Measurements from ENCODE around the gene ZNF25.
"Not testable (repeated sequence)": the region's sequence is repeated elsewhere in the genome, so short reads cannot be mapped to it uniquely, and the experiment has no call there.

The ZNF25 gene

DNA sequence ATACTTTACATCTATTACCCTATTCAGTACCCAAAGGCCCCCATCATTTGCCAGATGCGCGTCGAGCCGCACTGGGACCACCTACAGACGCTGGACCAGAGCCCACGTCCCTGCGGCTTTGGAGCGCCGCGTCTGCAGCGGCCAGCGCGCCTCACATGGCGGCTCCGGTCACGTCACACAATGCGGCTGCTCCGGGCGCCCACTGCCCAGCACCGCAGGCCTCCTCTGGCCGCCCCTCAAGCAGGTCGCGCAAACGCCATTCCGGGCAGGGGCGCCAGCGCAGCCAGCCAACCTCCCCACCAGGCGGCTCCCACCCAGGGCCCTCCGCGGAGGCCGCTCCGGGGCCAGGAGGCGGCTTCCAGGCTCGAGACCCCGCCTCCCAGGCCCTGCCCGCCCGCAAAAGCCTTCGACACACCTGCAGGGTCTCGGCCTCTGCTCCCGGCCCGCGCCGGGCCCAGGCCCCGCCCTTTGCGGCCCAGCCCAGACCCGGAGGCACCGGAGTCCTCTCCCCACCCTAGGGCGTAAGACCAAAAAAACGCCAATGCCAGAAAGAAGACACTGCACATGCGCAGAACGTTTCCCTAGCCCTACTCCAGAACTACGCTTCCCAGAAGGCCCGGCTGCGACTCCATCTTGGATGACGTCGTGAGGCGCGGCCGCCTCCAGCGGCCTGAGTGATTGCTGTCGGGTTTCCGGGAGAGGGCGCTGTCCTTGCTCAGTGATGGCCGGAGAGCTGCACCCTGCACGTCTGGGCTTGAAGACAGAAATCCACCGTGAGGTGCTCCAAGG is at the start of gene ZNF25:
TSS of gene ZNF25 (minus strand) at position 557 of the 789 bp plus-strand sequence. CDS start 4,925 bp downstream, outside the sequence.
- Histone ChIP-seq H3K4me2 (peak within 1 kb of the TSS; percentile 83), H3K36me3 (ENCODE audit: insufficient read depth) (no peaks in the 10 kb centered on the region), H2AFZ (ENCODE audit: low read depth) (peak within 1 kb of the TSS; percentile 88), H3K4me1 (ENCODE audit: low read depth, poor library complexity, severe bottlenecking) (peaks cover 14% of the 10 kb centered on the region), H3K79me2 (ENCODE audit: insufficient read depth, low read depth) (no peaks in the 10 kb centered on the region), H3K9ac (peak within 1 kb of the TSS; percentile 81), H3K27me3 (ENCODE audit: insufficient read depth, low read depth) (no peaks in the 10 kb centered on the region), H4K20me1 (ENCODE audit: insufficient read depth) (no peaks in the 10 kb centered on the region), H3K4me3 (IDR thresholded peaks at IDR 0.05; ENCODE audit: insufficient read depth, low read depth, low read length) (no peak within 1 kb of the TSS), H3K27ac (peak within 1 kb of the TSS; percentile 70)
- TF ChIP-seq, protein P1, sequence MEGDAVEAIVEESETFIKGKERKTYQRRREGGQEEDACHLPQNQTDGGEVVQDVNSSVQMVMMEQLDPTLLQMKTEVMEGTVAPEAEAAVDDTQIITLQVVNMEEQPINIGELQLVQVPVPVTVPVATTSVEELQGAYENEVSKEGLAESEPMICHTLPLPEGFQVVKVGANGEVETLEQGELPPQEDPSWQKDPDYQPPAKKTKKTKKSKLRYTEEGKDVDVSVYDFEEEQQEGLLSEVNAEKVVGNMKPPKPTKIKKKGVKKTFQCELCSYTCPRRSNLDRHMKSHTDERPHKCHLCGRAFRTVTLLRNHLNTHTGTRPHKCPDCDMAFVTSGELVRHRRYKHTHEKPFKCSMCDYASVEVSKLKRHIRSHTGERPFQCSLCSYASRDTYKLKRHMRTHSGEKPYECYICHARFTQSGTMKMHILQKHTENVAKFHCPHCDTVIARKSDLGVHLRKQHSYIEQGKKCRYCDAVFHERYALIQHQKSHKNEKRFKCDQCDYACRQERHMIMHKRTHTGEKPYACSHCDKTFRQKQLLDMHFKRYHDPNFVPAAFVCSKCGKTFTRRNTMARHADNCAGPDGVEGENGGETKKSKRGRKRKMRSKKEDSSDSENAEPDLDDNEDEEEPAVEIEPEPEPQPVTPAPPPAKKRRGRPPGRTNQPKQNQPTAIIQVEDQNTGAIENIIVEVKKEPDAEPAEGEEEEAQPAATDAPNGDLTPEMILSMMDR (conservative IDR thresholded peaks at IDR 0.05; ENCODE audit: low read depth, low read length), result peak; percentile 93

DNA sequence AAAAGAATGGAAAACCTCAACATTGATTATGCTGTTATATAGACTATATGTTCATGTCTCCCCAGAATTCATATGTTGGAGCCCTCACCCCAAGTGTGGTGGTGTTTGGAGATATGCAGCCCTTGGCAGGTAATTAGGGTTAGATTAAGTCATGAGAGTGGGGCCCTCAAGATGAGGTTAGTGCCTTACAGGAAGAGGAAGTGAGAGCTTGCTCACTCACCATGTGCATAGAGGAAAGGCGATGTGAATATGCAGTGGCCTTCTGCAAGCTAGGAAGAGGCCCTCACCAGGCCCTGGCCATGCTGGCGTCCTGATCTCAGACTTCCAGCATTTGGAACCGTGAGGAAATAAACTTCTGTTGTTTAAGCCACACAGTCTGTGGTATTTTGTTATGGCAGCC is 48.8 kb upstream of the ZNF25 start:
- no peak overlapping the region for H3K4me2 ChIP-seq
- H3K36me3 ChIP-seq (ENCODE audit: insufficient read depth), result no peaks in the 10 kb centered on the region
- no peak overlapping the region for H3K27ac ChIP-seq

DNA sequence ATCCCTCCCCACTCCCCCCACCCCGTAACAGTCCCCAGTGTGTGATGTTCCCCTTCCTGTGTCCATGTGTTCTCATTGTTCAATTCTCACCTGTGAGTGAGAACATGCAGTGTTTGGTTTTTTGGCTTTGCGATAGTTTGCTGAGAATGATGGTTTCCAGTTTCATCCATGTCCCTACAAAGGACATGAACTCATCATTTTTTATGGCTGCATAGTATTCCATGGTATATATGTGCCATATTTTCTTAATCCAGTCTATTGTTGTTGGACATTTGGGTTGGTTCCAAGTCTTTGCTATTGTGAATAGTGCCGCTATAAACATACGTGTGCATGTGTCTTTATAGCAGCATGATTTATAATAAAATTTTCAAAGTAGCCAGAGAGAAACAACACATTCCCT is 42.7 kb upstream of the ZNF25 start:
- not testable (repeated sequence) for H3K4me2 ChIP-seq; H4K20me1 ChIP-seq (ENCODE audit: insufficient read depth); H2AFZ ChIP-seq (ENCODE audit: low read depth); H3K9ac ChIP-seq; H3K4me1 ChIP-seq (ENCODE audit: low read depth, poor library complexity, severe bottlenecking); H3K4me3 ChIP-seq (IDR thresholded peaks at IDR 0.05; ENCODE audit: insufficient read depth, low read depth, low read length); H3K27ac ChIP-seq; H3K27me3 ChIP-seq (ENCODE audit: insufficient read depth, low read depth); H3K79me2 ChIP-seq (ENCODE audit: insufficient read depth, low read depth)
- H3K36me3 ChIP-seq (ENCODE audit: insufficient read depth), result peaks cover 13% of the 10 kb centered on the region; the same call in 1 of the 2 replicates

More for the DNA sequence above, 48.8 kb upstream of the ZNF25 start:
- Histone ChIP-seq H2AFZ (ENCODE audit: low read depth) (no peak overlapping the region), H4K20me1 (ENCODE audit: insufficient read depth) (no peaks in the 10 kb centered on the region), H3K27me3 (ENCODE audit: insufficient read depth, low read depth) (no peaks in the 10 kb centered on the region), H3K9ac (no peak overlapping the region), H3K79me2 (ENCODE audit: insufficient read depth, low read depth) (no peaks in the 10 kb centered on the region), H3K4me1 (ENCODE audit: low read depth, poor library complexity, severe bottlenecking) (peaks cover 20% of the 10 kb centered on the region), H3K4me3 (IDR thresholded peaks at IDR 0.05; ENCODE audit: insufficient read depth, low read depth, low read length) (no peak overlapping the region)
- TF ChIP-seq, protein P1 (conservative IDR thresholded peaks at IDR 0.05; ENCODE audit: low read depth, low read length), result no peak

DNA sequence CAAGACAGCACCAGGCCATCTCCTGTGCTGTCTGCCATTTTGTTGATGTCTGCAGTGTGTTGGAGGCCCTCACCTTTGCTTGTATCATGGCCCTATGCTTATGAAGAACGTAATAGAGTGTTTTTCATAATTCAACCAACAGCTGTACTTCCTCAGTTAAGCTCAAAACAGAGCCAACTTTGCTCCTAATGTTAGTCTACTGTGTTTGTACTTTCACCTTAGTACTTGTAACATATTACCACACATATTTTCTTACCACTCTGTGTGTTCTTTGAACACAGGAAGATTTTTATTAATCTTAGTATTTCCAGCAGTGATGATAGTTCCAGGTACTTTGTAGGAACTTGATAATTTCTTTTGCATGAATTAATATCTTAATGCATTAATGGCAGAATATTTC is 39.9 kb upstream of the ZNF25 start:
- no peaks in the 10 kb centered on the region for H4K20me1 ChIP-seq (ENCODE audit: insufficient read depth)
- TF ChIP-seq, protein P1 (conservative IDR thresholded peaks at IDR 0.05; ENCODE audit: low read depth, low read length), result no peak
- H3K36me3 ChIP-seq (ENCODE audit: insufficient read depth), result peaks cover 13% of the 10 kb centered on the region; the same call in 1 of the 2 replicates
- H3K4me2 ChIP-seq, result no peak overlapping the region
- no peaks in the 10 kb centered on the region for H3K27me3 ChIP-seq (ENCODE audit: insufficient read depth, low read depth)
- peaks cover 23% of the 10 kb centered on the region for H3K79me2 ChIP-seq (ENCODE audit: insufficient read depth, low read depth)
- no peak overlapping the region for H3K27ac ChIP-seq
- peaks cover 7% of the 10 kb centered on the region for H3K4me1 ChIP-seq (ENCODE audit: low read depth, poor library complexity, severe bottlenecking)
- no peak overlapping the region for H3K4me3 ChIP-seq (IDR thresholded peaks at IDR 0.05; ENCODE audit: insufficient read depth, low read depth, low read length)
- no peak overlapping the region for H2AFZ ChIP-seq (ENCODE audit: low read depth)
- H3K9ac ChIP-seq, result no peak overlapping the region
